DMS114 treated with DMSO at 0.1 percent for 48 hours (cell line): Measurements from ENCODE around the gene AKIRIN1.
"Not testable (repeated sequence)": the region's sequence is repeated elsewhere in the genome, so short reads cannot be mapped to it uniquely, and the experiment has no call there.

Source experiments
- DNase-seq: peaks from one replicate; lab custom pipeline; 2025; ENCODE audit not compliant: unreplicated experiment; lab: John Stamatoyannopoulos, UW

AKIRIN1 gene, protein sequence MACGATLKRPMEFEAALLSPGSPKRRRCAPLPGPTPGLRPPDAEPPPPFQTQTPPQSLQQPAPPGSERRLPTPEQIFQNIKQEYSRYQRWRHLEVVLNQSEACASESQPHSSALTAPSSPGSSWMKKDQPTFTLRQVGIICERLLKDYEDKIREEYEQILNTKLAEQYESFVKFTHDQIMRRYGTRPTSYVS

DNA sequence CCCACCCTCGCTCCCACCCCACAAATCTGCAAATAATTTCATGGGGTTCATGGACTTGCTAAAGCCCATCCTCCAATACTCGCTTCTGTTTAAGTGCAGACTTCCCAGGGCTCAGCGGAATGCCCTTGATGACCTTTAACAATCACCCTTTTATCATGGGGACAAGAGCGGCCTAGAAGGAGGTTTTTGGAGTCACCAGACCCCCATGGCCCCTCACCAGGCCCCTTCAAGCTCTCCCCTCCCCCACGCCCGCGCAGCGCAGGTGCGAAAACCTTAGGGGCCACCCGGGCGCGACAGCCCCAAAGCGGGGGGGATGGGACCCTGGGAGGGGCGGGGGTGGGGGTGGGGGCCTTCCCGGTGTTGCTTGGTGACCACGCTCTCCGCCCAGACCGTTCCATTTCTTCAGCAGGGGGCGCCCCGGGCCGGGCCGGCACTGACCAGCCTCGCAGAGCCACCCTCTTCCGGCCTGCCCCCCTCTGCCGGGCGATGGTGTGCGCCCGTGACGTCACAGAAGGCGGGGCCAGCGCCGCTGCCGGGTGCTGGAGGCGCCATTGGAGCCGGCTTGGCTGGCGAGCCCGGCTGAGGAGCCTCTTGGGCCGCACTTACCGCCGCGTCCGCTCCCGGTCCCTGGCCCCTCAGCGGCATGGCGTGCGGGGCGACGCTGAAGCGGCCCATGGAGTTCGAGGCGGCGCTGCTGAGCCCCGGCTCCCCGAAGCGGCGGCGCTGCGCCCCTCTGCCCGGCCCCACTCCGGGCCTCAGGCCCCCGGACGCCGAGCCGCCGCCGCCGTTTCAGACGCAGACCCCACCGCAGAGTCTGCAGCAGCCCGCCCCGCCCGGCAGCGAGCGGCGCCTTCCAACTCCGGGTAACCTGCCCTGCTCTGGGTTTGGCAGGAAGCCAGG, at the start of gene AKIRIN1:
TSS of gene AKIRIN1 (plus strand) at position 539 of the 900 bp plus-strand sequence. CDS start at position 644, 105 bp downstream.
- peak; percentile 90 for DNase-seq

DNA sequence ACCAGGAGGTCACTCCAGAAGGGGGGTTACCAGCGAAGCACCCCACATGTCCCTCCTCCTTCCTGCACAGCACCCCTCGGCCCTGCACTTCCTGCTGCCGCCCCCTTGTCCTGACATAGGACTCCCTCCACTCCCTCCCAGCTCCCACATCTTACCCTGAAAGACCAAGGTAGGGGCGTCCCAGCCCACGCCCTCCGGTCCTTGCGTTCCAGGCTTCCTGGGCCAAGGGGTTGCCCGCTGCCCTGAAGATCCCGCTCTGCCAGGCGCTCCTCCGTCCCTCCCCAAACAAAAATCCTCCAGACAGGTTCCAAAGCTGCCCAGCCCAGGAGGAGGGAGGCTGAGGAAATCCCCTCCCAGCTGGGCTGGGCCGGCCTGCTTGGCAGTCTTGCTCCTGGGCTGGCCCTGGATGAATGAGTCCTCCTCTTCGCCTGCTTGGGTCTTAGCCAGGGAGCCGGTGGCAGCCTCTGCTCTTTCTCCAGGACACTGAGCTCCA, 49.5 kb upstream of the AKIRIN1 start, which contains the start of gene RHBDL2:
TSS of gene RHBDL2 (minus strand) at position 304 of the 493 bp plus-strand sequence. CDS start 22,618 bp downstream, outside the sequence.
- DNase-seq = no peak

DNA sequence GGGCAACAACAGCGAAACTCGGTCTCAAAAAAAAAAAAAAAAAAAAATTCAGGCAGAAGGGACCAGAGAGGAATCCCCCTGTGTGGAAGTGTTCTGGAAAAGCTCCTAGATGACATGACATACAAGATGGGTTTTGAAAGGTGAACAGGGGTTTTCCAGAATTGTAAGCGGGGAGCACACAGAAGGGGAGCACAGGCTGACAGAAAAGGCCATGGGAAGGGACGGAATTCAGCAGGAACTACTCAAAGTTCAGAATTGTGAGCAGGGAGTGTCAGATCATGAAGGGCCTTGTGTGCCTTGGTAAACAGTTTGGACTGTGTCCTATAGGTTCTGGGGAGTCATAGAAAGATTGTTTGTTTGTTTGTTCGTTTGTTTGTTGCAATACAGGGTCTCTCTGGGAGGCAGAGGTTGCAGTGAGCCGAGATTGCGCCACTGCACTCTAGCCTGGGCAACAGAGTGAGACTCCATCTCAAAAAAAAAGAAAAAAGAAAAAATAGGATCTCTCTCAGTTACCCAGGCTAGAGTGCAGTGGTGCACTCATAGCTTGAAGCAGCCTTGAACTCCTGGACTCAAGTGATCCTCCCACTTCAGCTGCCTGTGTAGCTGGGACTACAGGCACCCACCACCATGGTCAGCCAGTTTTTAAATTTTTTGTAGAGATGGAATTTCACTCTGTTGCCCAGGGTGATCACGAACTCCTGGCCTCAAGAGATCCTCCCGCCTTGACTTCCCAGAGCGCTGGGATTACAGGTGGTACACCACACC, 48.2 kb upstream of the AKIRIN1 start:
- no peak for DNase-seq

DNA sequence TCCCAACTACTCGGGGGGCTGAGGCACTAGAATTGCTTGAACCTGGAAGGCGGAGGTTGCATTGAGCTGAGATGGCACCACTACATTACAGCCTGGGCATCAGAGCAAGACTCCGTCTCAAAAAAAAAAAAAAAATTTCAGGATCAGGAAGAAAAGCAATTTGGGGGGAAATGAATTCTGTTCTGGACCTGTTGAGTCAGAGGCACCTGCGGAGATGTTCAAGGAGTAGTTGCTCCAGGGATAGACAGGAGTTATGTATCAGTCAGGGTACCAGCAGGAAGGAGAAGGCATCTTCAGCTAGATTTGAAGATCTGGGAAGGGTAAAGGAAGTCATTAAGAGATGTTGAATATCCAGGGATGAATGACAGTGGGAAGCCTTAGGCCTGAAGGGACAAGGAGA, 46.5 kb upstream of the AKIRIN1 start:
- DNase-seq = no peak

DNA sequence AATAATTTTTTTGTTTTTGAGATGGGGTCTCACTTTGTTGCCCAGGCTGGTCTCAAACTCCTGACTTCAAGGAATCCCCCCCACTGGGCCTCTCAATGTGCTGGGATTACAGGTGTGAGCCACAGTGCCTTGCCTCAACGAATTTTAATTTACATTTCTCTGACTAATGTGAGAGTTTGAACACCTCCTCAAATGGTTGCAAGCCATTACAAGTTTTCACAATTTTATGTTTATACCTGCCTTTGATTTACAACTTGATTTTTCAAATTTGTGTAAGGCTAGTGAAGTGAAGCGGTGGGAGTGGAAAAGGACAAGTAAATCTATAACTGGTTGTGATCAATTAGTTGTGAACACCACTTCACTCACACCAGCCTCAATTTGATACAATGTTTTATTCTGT, 40.5 kb upstream of the AKIRIN1 start:
- no peak for DNase-seq

DNA sequence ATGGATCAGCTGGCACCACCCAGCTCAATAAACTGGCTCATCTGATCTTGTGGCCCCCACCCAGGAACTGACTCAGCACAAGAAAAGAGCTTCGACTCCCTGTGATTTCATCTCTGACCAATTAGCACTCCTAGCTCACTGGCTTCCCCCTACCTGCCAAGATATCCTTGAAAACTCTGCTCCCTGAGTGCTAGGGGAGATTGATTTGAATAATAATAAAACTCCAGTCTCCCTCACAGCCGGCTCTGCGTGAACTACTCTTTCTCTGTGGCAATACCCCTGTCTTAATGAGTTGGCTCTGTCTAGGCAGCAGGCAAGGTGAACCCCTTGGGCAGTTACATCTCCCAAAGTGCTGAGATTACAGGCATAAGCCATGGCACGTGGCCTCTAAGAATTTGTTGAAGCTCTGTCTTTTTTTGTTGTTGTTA, 37.6 kb upstream of the AKIRIN1 start:
- DNase-seq = no peak

DNA sequence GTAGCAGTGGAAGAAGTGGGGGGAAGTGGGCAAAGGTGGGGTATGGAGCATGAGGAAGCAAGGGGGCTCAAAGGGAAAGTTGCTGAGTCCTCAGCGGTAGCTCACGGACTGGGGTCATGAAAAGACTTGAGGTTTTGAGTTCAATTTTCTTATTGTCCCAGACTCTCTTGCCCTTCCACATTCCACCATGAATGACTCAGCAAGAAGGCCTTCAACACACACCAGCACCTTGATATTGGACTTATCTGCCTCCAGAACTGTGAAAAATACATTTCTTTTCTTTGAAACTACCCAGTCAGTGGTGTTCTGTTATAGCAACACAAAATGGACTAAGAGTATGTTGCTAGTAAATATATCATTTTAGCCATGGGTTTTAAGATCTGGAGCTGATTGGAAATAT, 32.1 kb upstream of the AKIRIN1 start:
- no peak for DNase-seq

DNA sequence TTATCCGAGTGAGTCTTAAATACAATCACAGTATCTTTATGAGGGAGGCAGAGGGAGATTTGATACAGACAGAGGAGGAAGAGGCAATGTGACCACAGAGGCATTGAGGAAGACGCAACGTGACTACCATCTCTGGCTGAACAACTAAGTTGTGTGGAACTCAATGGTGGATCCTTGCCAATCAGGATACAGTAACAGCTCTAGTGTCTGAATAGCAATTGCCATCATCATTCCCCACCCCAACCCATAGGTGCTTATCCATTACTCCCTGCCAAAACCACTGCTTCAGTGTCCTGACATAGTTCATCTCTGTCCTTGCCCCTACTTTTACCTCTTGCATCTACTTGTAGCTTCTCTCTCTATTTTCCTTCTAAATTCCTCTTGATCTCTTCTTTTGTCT, 29.0 kb upstream of the AKIRIN1 start:
- DNase-seq = no peak

DNA sequence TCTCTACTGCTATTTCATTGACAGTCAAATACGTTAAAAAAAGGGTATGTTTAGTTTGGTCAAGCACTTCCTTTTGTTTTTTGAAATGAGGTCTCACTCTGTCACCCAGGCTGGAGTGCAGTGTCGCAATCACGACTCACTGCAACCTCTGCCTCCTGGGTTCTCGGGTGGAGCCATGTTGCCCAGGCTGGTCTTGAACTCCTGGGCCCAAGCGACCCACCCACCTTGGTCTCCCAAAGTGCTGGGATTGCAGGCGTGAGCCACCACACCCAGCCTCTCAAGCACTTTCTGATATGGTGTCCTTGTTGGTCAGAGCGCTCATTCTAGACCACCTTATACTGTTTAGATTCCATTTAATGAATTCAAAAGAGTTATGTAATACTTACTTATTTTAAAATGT, 28.5 kb upstream of the AKIRIN1 start:
- DNase-seq = no peak

DNA sequence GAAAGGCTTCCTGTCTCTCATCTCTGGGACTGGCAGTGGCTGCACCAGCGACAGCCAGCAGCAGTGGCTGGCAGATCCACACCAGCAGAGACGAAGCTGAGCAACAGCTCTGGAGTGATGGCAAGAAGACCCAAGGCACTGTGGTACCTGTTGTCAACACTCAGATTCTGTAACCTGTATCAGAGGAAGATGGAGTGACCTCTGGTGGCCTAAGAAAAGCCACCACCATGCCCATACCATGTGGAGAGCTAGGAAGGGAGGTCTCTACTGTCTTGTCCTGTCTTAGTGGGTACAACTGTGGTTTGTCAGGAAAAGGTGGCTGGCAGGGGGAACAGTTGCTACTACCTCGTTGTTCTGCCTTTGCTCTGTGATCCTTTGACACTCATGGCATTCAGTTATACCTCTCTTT, 26.9 kb upstream of the AKIRIN1 start:
- DNase-seq = no peak

DNA sequence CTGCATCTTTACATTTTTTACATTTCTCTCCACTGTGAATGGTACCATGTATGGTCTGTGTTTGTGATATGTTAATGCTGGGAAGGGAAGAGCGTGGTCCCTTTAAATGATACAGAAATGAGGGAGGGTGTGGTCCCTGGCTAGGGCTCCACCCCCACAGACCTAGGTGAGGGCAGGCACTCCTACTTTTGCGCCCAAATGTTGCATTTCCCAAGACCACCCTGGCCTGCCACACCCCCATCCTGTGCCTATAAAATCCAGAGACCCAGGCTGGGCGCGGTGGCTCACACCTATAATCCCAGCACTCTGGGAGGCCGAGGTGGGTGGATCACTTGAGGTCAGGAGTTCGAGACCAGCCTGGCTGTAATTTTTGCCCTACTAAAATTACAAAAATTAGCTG, 17.9 kb upstream of the AKIRIN1 start:
- not testable (repeated sequence) for DNase-seq

DNA sequence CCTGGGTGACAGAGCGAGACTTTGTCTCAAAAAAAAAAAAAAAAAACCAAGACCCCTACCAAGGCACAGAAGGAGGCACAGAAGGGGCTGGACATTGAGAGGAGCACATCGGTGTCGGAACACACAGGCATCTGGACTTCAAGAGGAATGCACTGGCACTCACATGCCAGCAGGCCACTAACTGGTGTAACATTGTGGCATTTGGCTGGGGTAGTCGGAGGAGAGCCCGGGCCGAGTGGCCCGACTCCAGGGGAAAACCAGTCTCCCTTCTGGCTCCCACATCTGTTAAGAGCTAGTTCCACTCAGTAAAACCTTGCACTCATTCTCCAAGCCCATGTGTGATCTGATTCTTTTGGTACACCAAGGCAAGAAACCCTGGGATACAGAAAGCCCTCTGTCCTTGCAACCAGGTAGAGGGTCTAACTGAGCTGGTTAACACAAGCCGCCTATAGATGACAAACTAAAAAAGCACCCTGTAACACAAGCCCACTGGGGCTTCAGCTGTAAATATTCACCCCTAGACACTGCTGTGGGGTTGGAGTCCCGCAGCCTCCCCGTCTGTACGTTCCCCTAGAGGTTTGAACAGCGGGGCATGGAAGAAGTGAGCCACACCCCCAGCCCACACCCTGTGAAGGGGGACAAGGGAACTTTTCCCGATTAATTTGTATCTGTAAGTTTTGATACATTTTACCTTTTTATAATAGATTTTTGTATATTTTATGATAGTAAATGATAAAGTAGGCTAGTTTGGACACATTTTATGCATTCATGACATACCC, 17.2 kb upstream of the AKIRIN1 start:
- no peak for DNase-seq

DNA sequence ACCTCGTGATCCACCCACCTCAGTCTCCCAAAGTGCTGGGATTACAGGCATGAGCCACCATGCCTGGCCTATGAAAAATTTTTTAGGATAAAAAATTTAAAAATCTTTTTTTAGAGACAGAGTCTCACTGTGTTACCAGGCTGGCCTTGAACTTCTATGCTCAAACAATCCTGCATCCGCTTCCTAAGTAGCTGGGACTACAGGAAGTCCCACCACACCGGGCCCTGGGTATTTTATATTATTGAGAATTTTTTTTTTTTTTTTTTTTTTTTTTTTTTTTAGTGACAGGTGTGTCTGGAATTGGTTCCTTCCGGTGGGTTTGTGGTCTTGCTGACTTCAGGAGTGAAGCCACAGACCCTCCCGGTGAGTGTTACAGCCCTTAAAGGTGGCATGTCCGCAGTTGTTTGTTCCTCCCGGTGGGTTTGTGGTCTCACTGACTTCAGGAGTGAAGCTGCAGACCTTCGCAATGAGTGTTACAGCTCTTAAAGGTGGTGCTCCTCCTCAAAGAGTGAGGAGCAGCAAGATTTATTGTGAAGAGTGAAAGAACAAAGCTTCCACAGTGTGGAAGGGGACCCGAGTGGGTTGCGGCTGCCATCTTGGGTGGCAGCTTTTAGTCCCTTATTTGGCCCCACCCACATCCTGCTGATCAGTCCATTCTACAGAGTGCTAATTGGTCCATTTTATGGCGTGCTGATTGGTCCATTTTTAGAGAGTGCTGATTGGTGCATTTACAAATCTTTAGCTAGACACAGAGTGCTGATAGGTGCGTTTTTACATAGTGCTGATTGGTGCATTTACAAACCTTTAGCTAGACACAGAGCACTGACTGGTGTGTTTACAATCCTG, 13.5 kb upstream of the AKIRIN1 start:
- DNase-seq = not testable (repeated sequence)

DNA sequence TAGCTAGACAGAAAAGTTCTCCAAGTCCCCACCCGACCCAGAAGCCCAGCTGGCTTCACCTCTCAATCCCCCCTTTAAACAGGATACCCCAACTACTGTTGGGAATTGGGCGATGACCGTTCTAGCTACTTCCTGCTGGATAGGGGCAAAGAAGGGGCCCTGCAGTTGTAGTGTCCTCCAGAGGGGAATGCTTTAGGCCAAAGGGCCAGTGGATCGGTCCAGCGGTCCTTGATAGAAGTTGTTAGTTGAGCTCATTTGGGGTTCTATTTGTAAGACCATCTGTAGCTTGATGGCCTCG, 12.9 kb upstream of the AKIRIN1 start:
- not testable (repeated sequence) for DNase-seq

DNA sequence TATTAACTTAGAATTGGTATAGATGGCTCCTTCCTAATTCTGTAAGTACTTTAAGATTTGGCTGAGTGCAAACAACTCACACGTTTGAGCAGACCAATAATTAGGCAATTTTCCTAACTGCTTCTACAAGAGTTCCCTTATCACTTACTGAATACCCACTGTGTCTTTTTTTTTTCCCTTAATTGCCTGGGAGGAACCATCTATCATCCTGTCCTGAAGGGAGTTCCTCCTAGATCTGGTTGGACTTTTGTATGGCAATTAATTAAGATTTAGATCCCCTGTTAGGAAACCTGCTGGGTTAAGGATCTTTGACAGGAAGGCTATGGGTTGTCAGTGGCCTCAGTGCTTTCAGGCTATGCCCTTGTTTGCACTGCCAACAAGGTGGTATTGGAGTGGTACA, 11.7 kb upstream of the AKIRIN1 start:
- DNase-seq = not testable (repeated sequence)

DNA sequence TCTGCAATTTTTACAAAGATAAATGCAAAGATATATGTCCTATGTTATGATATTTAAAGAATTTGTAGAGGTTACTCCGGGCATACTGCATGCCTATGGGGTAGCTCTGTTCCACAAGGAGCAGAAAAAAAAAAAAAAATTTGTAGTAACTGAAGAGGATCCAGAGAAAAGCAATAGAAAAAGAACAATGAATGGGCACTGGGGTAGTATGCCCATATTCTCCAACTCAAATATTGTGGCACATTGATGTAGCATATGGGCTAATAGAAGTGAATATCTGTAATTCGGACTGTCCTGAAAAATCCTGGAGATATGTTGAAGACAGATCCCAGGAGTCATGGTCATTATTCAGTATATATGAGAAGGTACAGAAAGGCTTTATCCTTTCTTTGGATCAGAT, 1.1 kb upstream of the AKIRIN1 start:
- DNase-seq = no peak

DNA sequence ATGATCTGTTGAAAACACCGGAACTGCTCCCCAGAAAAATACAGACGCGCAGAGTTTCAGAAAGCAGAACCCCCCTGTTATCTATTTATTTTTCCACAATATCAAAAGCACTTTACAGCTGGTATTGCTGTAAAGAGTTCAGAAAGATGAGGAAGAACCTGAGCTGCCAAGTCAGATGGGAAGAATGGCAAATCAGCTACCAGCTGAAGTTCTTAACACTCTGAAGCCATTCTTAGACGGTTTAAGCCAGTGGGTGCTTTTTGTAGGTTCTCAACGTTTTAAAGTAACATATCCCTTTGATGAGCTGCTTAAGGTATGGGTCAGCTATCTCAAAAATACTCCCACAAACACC, 714 bp upstream of the AKIRIN1 start:
- DNase-seq = peak; percentile 23

DNA sequence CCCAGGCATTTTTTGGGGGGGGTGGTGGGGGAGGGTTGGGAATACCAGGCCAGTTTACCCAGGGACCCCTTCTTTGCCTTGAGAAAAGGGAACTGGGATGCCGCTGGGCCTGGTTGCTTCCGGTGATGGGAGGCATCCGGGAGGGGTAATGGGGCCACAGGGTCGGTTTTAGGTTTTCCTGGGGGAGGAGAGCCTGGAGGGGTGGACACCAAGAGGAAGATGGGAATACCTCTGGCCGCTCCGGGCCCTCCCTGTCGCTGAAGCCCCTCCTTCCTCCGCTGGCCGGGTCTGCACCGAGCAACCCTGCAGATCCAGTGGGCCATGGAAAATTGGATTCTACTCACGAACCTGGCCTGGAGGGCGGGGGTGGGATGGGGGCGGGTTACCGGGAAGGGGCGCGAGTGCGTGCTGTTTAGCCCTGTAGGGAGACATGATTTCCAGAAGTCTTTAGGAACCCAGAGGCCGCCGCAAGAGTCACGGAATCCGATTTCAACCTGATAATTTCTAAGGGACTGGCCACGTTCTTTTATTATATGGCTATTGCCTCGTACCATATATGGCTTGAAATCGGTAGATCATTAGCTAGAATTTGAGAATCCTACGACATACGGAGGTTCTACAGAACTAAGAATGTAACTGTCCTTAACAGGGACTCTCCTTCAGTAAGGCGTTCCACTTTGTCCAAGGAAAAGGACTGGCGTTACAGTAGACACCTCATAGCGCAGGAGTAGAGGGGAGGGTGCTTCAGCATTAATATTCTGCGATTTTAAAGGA, 749 bp downstream of the AKIRIN1 start:
- DNase-seq = peak; percentile 25

DNA sequence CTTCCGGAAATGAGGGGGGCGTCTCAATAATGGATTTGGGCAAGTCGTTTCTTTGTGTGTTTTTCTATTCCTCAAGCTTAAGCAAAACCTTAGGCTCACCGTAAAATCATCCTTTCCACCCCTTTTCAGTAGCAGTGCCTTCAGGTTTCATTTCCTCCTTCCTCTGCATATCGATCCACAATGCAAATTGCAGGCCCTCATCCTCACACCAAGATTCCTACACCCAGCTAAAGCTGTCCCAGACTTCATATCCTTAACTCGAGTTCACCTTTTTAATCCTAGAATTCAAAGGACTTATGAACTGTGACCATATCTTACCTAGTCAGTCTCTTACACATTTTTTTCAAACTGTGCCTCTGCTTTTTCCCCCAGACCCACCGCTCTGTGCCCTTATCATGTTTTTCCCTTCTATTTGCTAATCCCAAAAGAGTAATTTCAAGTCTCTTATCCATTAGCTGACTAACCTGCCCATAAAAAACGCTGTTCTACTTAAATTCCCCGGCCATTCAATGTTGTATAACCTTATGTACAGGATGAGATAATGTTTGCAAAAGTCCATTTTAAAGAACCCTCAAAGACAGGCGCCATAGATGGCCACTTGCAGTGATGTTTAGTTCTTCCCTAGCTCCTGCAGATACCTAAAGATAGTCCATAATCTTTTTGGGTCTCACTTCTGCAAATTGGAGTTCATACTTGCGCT, 1.5 kb downstream of the AKIRIN1 start:
- no peak for DNase-seq
